K562 (cell line): ENCODE results near the gene C22orf39. TPM values are rescaled to one million over a fixed set of nuclear protein-coding genes. Genes with fewer than 3 reads are reported as not detected.
A peak's percentile ranks its signal among the peaks of the same experiment; 100 is the strongest.

Experiments used
- ATF3 ChIP-seq, 2 experiments: fragments of 450-650 bp in 1 of 2; sonication (generic) in 1 of 2; formaldehyde crosslinking in 1 of 2; IDR thresholded peaks in 1 of 2; conservative IDR thresholded peaks in 1 of 2; 2 replicates each; pipeline versions ENCODE4 v1.6.1 to v1.8.1; 2016 to 2023; ENCODE audit warnings: mild to moderate bottlenecking in 2 of 2, moderate library complexity in 2 of 2, inconsistent platforms in 1 of 2, missing genetic modification reagents in 1 of 2
- ATF6 ChIP-seq: sonication (generic); formaldehyde crosslinking; IDR thresholded peaks from 2 replicates; pipeline ENCODE4 v1.4.0; 2020; ENCODE audit warnings: mild to moderate bottlenecking, missing genetic modification reagents
- BCOR ChIP-seq: fragments of 450-650 bp; IDR thresholded peaks from 2 replicates; pipeline ENCODE4 v1.6.1; 2016
- CGGBP1 ChIP-seq: fragments of 250-450 bp; sonication (Bioruptor Pico); IDR thresholded peaks from 2 replicates; pipeline ENCODE4 v1.9.0; 2021; ENCODE audit warnings: mild to moderate bottlenecking
- DDX20 ChIP-seq: fragments of 450-650 bp; IDR thresholded peaks from 2 replicates; pipeline ENCODE4 v1.6.1; 2016; ENCODE audit warnings: missing genetic modification characterization, low read depth, mild to moderate bottlenecking, missing compliant biosample characterization, moderate library complexity
- IRF9 ChIP-seq: fragments of 450-650 bp; IDR thresholded peaks from 2 replicates; pipeline ENCODE4 v1.6.1; 2016; ENCODE audit warnings: missing biosample characterization, missing genetic modification characterization
- LCOR ChIP-seq: sonication (generic); formaldehyde crosslinking; IDR thresholded peaks from 2 replicates; pipeline ENCODE4 v1.8.0; 2022; ENCODE audit warnings: mild to moderate bottlenecking, missing genetic modification reagents
- MCM7 ChIP-seq, 2 experiments: fragments of 450-650 bp; IDR thresholded peaks; 2 replicates each; pipeline ENCODE4 v1.6.1; 2016 to 2018
- NR2C1 ChIP-seq, 2 experiments: fragments of 450-650 bp; IDR thresholded peaks; 2 replicates each; pipeline ENCODE4 v1.6.1; 2017; ENCODE audit warnings: mild to moderate bottlenecking in 2 of 2, antibody characterized with exemption in 1 of 2, inconsistent platforms in 1 of 2, missing compliant biosample characterization in 1 of 2, missing genetic modification characterization in 1 of 2
- POLR3G ChIP-seq: IDR thresholded peaks from 2 replicates; pipeline ENCODE4 v1.6.1; 2011; ENCODE audit not compliant: insufficient read length, insufficient replicate concordance; ENCODE audit errors: extremely low read depth
- PYGO2 ChIP-seq: fragments of 450-650 bp; IDR thresholded peaks from 2 replicates; pipeline ENCODE4 v1.6.1; 2016; ENCODE audit warnings: mild to moderate bottlenecking, missing genetic modification characterization, moderate library complexity, missing compliant biosample characterization
- SMARCE1 ChIP-seq: fragments of 450-650 bp; IDR thresholded peaks from 2 replicates; pipeline ENCODE4 v1.7.1; 2016; ENCODE audit warnings: mild to moderate bottlenecking
- U2AF2 ChIP-seq: fragments of 200-400 bp; formaldehyde crosslinking; optimal IDR thresholded peaks from 2 replicates; pipeline ENCODE3; 2017; ENCODE audit warnings: low read depth, mild to moderate bottlenecking, low read length
- YBX1 ChIP-seq: fragments of 450-650 bp; IDR thresholded peaks from 2 replicates; pipeline ENCODE4 v1.7.1; 2016; ENCODE audit warnings: mild to moderate bottlenecking
- ZBED1 ChIP-seq: IDR thresholded peaks from 2 replicates; pipeline ENCODE4 v1.6.1; 2014
- ZNF174 ChIP-seq: fragments of 250-450 bp; sonication (Bioruptor Pico); IDR thresholded peaks from 2 replicates; pipeline ENCODE4 v1.4.0; 2020; ENCODE audit warnings: mild to moderate bottlenecking
- ZNF184 ChIP-seq: sonication (generic); formaldehyde crosslinking; IDR thresholded peaks from 2 replicates; pipeline ENCODE4 v1.5.0; 2020; ENCODE audit warnings: missing genetic modification reagents
- ZNF398 ChIP-seq: fragments of 250-450 bp; sonication (Bioruptor Pico); IDR thresholded peaks from 2 replicates; pipeline ENCODE4 v1.8.0; 2021; ENCODE audit warnings: moderate library complexity, mild to moderate bottlenecking, inconsistent platforms
- ZNF512 ChIP-seq: IDR thresholded peaks from 2 replicates; pipeline ENCODE4 v1.6.1; 2016; ENCODE audit warnings: missing genetic modification characterization, missing compliant biosample characterization
- ZNF707 ChIP-seq: fragments of 250-450 bp; sonication (Bioruptor Pico); conservative IDR thresholded peaks from 2 replicates; pipeline ENCODE4 v1.8.0; 2022; ENCODE audit warnings: inconsistent platforms, mild to moderate bottlenecking, moderate library complexity
- polyA plus RNA-seq, 8 experiments: library from polyadenylated mRNA; depleted of rRNA in 4 of 8; stranded (reverse) in 5 of 8; unstranded in 3 of 8; fragments of >200 nt; fragmentation: Nextera tagmentation in 2 of 8; fragmentation: Illumina TruSeq in 1 of 8; extraction: Ambion mirVana in 2 of 8; extraction: Trizol in 1 of 8; gene quantifications; 2 replicates each; pipeline versions ENCODE4 v1.2.1 to v1.2.3, GENCODE V29; 2011 to 2014; ENCODE audit warnings: inconsistent platforms in 1 of 8, missing spikeins in 1 of 8
- total RNA-seq, 7 experiments: library from RNA; depleted of rRNA in 6 of 7; stranded (reverse); fragments of >200 nt in 6 of 7; fragmentation: Illumina TruSeq in 2 of 7; extraction: Trizol in 2 of 7; gene quantifications; 2 replicates each; pipeline versions ENCODE4 v1.2.1 to v1.2.3, GENCODE V29; 2011 to 2021; ENCODE audit warnings: low replicate concordance in 1 of 7

Gene C22orf39
- total and polyA plus RNA-seq, 9 of the 15 experiments (the other 6 are each of a cell fraction or from before 2014, with no cell fraction given): 20.4 to 139 (median 66.8) TPM

- TF ChIP-seq ATF6: no peak
- TF ChIP-seq ZNF174 (CRISPR knock-in tag): no peak
- peak; percentile 90; the same call in 1 of the 2 replicates for TF ChIP-seq ZBED1
- no peak; the same call in 1 of the 2 replicates for TF ChIP-seq BCOR
- TF ChIP-seq LCOR (CRISPR knock-in tag): no peak
- TF ChIP-seq PYGO2 (tag): no peak
- no peak for TF ChIP-seq YBX1
- TF ChIP-seq NR2C1 (IDR thresholded peaks at IDR 0.05): no peak
- peak; percentile 54 for TF ChIP-seq NR2C1 (tag; IDR thresholded peaks at IDR 0.05)
- TF ChIP-seq ATF3 (IDR thresholded peaks at IDR 0.05): no peak; the same call in 1 of the 2 replicates
- peak; percentile 97 for TF ChIP-seq ATF3 (CRISPR knock-in tag; conservative IDR thresholded peaks at IDR 0.05)
- no peak for TF ChIP-seq U2AF2
- TF ChIP-seq CGGBP1 (CRISPR knock-in tag): no peak; the same call in 1 of the 2 replicates
- no peak for TF ChIP-seq ZNF707
- no peak for TF ChIP-seq IRF9 (tag)
- no peak for TF ChIP-seq MCM7 (IDR thresholded peaks at IDR 0.05)
- no peak for TF ChIP-seq DDX20 (tag)
- TF ChIP-seq SMARCE1: no peak
- no peak for TF ChIP-seq POLR3G
- TF ChIP-seq ZNF512 (tag): no peak
- no peak for TF ChIP-seq ZNF398 (CRISPR knock-in tag)
- TF ChIP-seq ZNF184 (CRISPR knock-in tag): no peak
Observed at GRCh38 chr22:19447330-19448075, at the start of gene C22orf39 (continued).
